Upper lobe of right lung (tissue), 1 donor: ENCODE results near the gene RASAL2. TPM values are rescaled to one million over a fixed set of nuclear protein-coding genes. Genes with fewer than 3 reads are reported as not detected.
"Not testable (repeated sequence)": the region's sequence is repeated elsewhere in the genome, so short reads cannot be mapped to it uniquely, and the experiment has no call there.

ENCODE experiments used
- ATAC-seq: fragments of 200-7000 bp; cut with Tn5 transposase; one replicate; pipeline ENCODE4 v1.9.1; 2020; ENCODE audit warnings: mild to moderate bottlenecking, moderate library complexity
- DNase-seq: peaks from one replicate; pipeline ENCODE4 v3.0.0-alpha.2; 2020
- H3K27ac ChIP-seq: fragments of 200-600 bp; one replicate; pipeline ENCODE4 v1.8.0; 2022
- H3K27me3 ChIP-seq: fragments of 200-600 bp; one replicate; pipeline ENCODE4 v1.8.0; 2022; ENCODE audit warnings: mild to moderate bottlenecking
- H3K36me3 ChIP-seq: fragments of 200-600 bp; one replicate; pipeline ENCODE4 v1.8.0; 2022
- H3K4me1 ChIP-seq: fragments of 200-600 bp; one replicate; pipeline ENCODE4 v1.8.0; 2022
- H3K4me3 ChIP-seq: fragments of 200-600 bp; one replicate; pipeline ENCODE4 v1.8.0; 2022; ENCODE audit warnings: mild to moderate bottlenecking
- H3K9me3 ChIP-seq: fragments of 200-600 bp; one replicate; pipeline ENCODE4 v1.8.0; 2022
- intact Hi-C: fragments of 100-400 bp; cut with DNase I; formaldehyde crosslinking; loops from one replicate; pipeline ENCODE4 v1.11.0; 2022
- total RNA-seq: library from RNA; stranded (reverse); fragmentation: NEBNext Ultra II Directional; extraction: Animal tissue kit (Norgen Biotek cat#: 25700); gene quantifications from one replicate; pipeline ENCODE4 v1.2.1, GENCODE V29; 2021
- TF ChIP-seq, protein P1 (sequence below): fragments of 200-600 bp; IDR thresholded peaks from one replicate; pipeline ENCODE4 v1.8.0; 2022; ENCODE audit warnings: antibody characterized with exemption
- donor health status: DM: no; HTN: yes; CAD: no; lungs with severe emphysema.

Gene RASAL2
- total RNA-seq, 1 donor from 2014 or later: 39.4 TPM

DNA sequence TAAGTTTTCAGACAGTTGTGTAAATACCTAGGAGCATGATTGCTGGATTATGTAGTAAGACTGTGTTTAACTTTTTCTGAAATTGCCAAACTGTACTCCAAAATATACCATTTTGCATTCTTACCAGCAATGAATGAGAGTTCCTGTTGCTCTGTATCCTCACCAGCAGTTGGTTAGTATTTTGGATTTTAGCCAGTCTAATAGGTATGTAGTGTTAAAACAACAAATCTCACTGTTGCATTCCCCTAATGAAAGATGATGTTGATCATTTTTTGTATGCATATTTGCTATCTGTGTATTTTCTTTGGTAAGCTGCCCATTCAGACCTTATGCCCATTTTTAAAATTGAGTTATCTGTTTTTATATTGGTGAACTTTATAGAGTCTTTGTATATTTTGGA is 89.9 kb downstream of the RASAL2 start:
- no peaks in the 10 kb centered on the region for H3K9me3 ChIP-seq

DNA sequence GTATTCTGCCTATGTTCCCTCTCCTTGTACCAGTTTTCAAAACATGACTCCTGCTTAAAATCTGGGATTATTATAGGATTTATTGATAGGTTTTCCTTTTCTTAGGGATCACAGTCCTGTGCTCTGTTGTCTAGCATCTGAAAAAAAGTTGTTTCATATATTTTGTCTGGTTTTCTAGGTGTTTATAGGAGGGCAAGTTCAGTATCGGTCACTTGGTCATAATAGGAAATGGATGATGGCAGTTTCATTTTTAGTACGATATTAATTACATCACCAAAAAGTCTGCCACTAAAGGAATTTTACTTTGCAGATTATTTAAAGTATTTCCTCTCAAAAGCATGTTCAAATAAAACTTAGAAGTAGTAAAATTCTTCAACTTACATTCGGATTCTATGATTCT is 94.4 kb downstream of the RASAL2 start:
- H3K9me3 ChIP-seq: no peaks in the 10 kb centered on the region
- peaks cover 17% of the 10 kb centered on the region for H3K4me1 ChIP-seq
- TF ChIP-seq, protein P1, sequence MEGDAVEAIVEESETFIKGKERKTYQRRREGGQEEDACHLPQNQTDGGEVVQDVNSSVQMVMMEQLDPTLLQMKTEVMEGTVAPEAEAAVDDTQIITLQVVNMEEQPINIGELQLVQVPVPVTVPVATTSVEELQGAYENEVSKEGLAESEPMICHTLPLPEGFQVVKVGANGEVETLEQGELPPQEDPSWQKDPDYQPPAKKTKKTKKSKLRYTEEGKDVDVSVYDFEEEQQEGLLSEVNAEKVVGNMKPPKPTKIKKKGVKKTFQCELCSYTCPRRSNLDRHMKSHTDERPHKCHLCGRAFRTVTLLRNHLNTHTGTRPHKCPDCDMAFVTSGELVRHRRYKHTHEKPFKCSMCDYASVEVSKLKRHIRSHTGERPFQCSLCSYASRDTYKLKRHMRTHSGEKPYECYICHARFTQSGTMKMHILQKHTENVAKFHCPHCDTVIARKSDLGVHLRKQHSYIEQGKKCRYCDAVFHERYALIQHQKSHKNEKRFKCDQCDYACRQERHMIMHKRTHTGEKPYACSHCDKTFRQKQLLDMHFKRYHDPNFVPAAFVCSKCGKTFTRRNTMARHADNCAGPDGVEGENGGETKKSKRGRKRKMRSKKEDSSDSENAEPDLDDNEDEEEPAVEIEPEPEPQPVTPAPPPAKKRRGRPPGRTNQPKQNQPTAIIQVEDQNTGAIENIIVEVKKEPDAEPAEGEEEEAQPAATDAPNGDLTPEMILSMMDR: no peak
- no peaks in the 10 kb centered on the region for H3K36me3 ChIP-seq
- H3K4me3 ChIP-seq: no peak overlapping the region
- no peak overlapping the region for H3K27ac ChIP-seq
- DNase-seq: no peak
- intact Hi-C loops: no loop called here
- no peak for ATAC-seq
- H3K27me3 ChIP-seq: no peaks in the 10 kb centered on the region

More for the DNA sequence above, 89.9 kb downstream of the RASAL2 start:
- Histone ChIP-seq H3K27ac (no peak overlapping the region), H3K36me3 (no peaks in the 10 kb centered on the region), H3K4me1 (peaks cover 2% of the 10 kb centered on the region), H3K4me3 (no peak overlapping the region), H3K27me3 (no peaks in the 10 kb centered on the region)
- no peak for DNase-seq
- intact Hi-C loops: no loop called here
- ATAC-seq: no peak
- TF ChIP-seq, protein P1: no peak

DNA sequence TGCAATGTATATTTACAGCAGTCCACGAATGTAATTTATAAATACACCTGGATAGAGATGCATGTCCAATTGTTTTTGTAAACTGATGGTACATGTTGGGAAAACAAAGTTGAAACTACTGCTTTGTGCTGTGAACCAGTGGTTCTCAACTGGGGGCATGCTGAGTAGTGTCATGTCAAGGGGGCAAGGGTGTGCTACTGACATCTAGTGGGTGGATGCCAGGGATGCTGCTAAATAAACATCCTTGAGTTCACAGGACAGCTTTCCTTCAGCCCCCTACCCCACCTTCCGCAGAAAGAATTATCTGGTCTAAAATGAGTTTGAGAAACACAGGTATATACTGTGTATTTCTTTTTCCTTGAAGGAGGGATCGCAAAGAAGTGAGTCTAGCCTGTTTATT is 95.9 kb downstream of the RASAL2 start:
- H3K36me3 ChIP-seq: no peaks in the 10 kb centered on the region
- intact Hi-C loops: no loop called here
- TF ChIP-seq, protein P1: peak; percentile 44
- peaks cover 17% of the 10 kb centered on the region for H3K4me1 ChIP-seq
- no peak overlapping the region for H3K27ac ChIP-seq
- no peak for DNase-seq
- ATAC-seq: peak; percentile 79
- no peaks in the 10 kb centered on the region for H3K27me3 ChIP-seq
- H3K9me3 ChIP-seq: no peaks in the 10 kb centered on the region
- H3K4me3 ChIP-seq: no peak overlapping the region

DNA sequence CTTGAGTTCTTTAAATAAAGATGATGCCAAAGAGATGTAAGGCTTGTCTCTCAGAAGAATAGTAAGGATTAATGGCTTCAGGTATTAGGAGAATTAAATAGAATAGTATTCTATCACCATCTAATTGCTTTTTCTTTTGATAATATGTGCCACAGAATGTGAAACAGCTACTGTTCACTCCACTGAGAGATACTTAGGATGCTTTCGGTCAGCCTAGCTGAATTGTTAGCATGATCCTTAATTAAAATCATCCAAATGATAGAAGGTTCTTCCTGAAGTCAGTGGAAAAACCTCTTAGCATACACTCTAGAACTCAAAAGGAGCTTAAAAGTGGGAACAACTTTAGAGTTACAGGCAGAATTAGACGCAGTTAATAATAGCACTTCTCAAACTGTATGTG is 97.0 kb downstream of the RASAL2 start:
- intact Hi-C loops: no loop called here
- Histone ChIP-seq H3K27ac (no peak overlapping the region), H3K4me1 (peaks cover 17% of the 10 kb centered on the region), H3K27me3 (no peaks in the 10 kb centered on the region), H3K4me3 (no peak overlapping the region), H3K36me3 (no peaks in the 10 kb centered on the region), H3K9me3 (no peaks in the 10 kb centered on the region)
- ATAC-seq (no peak), DNase-seq (no peak)
- TF ChIP-seq, protein P1: no peak

DNA sequence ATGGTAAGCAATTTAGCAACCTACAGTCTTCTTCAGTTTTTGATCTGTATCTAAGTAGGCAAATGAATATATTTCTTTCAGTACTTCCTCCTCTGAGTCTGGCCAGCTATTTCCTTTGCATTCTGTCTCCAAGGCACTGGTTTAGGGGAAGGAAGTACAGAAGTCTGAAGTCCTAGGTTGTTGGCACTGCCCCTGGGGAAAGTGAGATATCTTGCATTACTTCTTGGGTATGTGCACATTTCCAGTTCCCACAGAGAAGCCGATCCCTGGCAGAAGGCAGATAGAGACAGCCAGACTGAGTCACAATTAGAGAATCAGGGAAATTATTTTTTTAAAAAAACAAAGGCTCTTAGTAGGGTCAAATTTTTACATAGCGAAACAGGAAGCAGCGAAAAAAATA is 98.8 kb downstream of the RASAL2 start:
- H3K36me3 ChIP-seq: no peaks in the 10 kb centered on the region
- H3K4me3 ChIP-seq: no peak overlapping the region
- H3K27me3 ChIP-seq: no peaks in the 10 kb centered on the region
- no peaks in the 10 kb centered on the region for H3K9me3 ChIP-seq
- TF ChIP-seq, protein P1: no peak
- peaks cover 17% of the 10 kb centered on the region for H3K4me1 ChIP-seq
- ATAC-seq: peak; percentile 95
- intact Hi-C loops: no loop called here
- H3K27ac ChIP-seq: no peak overlapping the region
- DNase-seq: no peak

DNA sequence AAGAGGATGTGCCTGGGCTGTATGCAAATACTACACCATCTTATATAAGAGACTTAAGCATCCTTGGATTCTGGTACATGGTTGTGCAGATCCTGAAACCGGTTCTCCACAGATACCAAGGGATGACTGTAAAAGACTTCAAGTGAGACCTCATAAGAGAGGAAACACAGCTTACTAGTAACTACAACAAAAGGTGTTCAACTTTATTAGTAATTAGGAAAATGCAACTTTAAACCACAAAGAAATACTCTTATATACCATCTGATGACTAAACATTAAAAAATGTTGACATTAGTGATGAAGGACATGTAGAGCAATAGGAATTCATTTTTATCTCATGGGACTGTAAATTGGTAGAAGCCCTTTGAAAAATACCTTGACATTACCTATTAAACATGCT is 102.7 kb downstream of the RASAL2 start:
- intact Hi-C loops: no loop called here
- TF ChIP-seq, protein P1: no peak

DNA sequence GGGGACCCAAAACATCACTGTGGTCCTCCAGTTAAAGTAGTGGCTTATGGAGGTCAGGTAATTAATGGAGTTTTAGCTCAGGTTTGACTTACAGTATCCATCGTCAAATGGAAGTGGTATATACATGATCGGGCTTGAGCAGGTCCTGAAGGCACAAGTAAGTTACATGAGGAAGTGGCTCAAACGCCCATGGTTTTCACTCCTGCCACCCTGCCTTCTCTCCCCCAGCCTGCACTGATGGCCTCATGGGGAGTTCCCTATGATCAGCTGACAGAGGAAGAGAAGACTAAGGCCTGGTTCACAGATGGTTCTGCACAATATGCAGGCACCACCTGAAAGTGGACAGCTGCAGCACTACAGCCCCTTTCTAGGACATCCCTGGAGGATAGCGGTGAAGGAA is 108.2 kb downstream of the RASAL2 start:
- H3K9me3 ChIP-seq, H3K4me3 ChIP-seq, DNase-seq, H3K36me3 ChIP-seq, H3K4me1 ChIP-seq, H3K27me3 ChIP-seq, intact Hi-C loops, ATAC-seq, H3K27ac ChIP-seq: not testable (repeated sequence)

More for the DNA sequence above, 102.7 kb downstream of the RASAL2 start:
- H3K27ac ChIP-seq: no peak overlapping the region
- no peak overlapping the region for H3K4me3 ChIP-seq
- H3K9me3 ChIP-seq: no peaks in the 10 kb centered on the region
- peaks cover 12% of the 10 kb centered on the region for H3K4me1 ChIP-seq
- ATAC-seq (no peak), DNase-seq (no peak)
- no peaks in the 10 kb centered on the region for H3K27me3 ChIP-seq
- no peaks in the 10 kb centered on the region for H3K36me3 ChIP-seq

DNA sequence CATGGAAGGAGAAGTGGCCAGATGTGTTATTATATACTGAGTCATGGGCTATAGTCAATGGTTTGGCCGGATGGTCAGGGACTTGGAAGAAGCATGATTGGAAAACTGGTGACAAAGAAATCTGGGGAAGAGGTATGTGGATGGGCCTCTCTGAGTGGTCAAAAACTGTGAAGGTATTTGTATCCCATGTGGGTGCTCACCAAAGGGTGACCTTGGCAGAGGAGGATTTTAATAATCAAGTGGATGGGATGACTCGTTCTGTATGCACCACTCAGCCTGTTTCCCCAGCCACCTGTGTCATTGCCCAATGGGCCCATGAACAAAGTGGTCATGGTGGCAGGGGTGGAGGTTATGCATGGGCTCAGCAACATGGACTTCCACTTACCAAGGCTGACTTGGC is 108.6 kb downstream of the RASAL2 start:
- DNase-seq, intact Hi-C loops, H3K27ac ChIP-seq, H3K4me3 ChIP-seq, H3K27me3 ChIP-seq, H3K9me3 ChIP-seq, ATAC-seq, H3K36me3 ChIP-seq, H3K4me1 ChIP-seq: not testable (repeated sequence)
